DMS79 treated with DMSO at 0.1 percent for 48 hours (cell line): ENCODE measurements around the gene CCDC85C.

Source experiments
- DNase-seq: peaks from one replicate; lab custom pipeline; 2025; lab: John Stamatoyannopoulos, UW

CCDC85C gene

GRCh38 chr14:99628887-99629618 is 25.0 kb upstream of the CCDC85C start:
- peak; percentile 78 for DNase-seq

- DNase-seq, result no peak
Observed at GRCh38 chr14:99627510-99628381, 23.7 kb upstream of the CCDC85C start.

- no peak for DNase-seq
Observed at GRCh38 chr14:99627100-99627499, 23.1 kb upstream of the CCDC85C start.

- no peak for DNase-seq
Observed at GRCh38 chr14:99626041-99626648, 22.1 kb upstream of the CCDC85C start.

GRCh38 chr14:99625476-99625875 is 21.5 kb upstream of the CCDC85C start:
- no peak for DNase-seq

GRCh38 chr14:99624971-99625370 is 21.0 kb upstream of the CCDC85C start:
- DNase-seq, result no peak

- no peak for DNase-seq
Observed at GRCh38 chr14:99624024-99624423, 20.0 kb upstream of the CCDC85C start.

- no peak for DNase-seq
Observed at GRCh38 chr14:99621948-99622347, 17.9 kb upstream of the CCDC85C start.

- no peak for DNase-seq
Observed at GRCh38 chr14:99619835-99620834, 16.1 kb upstream of the CCDC85C start.

GRCh38 chr14:99616832-99617800 is 13.1 kb upstream of the CCDC85C start:
- no peak for DNase-seq

- DNase-seq, result no peak
Observed at GRCh38 chr14:99615497-99616157, 11.6 kb upstream of the CCDC85C start.

- DNase-seq, result peak; percentile 35
Observed at GRCh38 chr14:99612738-99613330, 8.8 kb upstream of the CCDC85C start.

- no peak for DNase-seq
Observed at GRCh38 chr14:99612071-99612737, 8.2 kb upstream of the CCDC85C start.

GRCh38 chr14:99611646-99612045 is 7.6 kb upstream of the CCDC85C start:
- DNase-seq, result no peak

GRCh38 chr14:99609245-99610170 is 5.5 kb upstream of the CCDC85C start:
- no peak for DNase-seq

GRCh38 chr14:99608591-99608990 is 4.6 kb upstream of the CCDC85C start:
- no peak for DNase-seq

- DNase-seq, result no peak
Observed at GRCh38 chr14:99606359-99606758, 2.4 kb upstream of the CCDC85C start.
